ENCODE data around the gene SUSD1.

DNA sequence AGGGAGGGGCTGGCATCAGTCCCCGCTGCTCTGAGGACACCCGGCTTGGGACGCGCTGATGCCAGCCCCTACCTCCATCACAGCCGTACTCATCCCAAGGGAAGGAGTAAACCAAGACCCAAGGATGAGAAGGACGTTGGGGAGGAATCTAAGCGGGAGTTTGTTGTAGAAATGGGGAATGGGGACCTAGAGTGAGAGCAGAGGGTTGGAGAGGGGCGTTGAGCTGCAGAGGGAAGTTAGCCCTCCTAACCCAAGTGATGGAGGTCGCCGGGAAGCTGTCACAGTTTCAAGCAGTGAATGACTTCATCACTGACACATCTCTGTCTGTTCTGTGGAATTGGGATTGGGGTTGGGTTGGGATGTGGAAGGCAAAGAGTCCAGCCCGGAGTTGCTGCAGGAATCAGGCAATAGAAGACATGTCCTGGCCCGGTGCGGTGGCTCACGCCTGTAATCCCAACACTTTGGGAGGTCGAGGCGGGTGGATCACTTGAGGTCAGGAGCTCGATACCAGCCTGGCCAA, 759 bp upstream of the SUSD1 start:
- TF ChIP-seq EZH2 (IDR thresholded peaks at IDR 0.05; ENCODE audit: low read length, unreplicated experiment) (no peak), CTCF (conservative IDR thresholded peaks at IDR 0.05; ENCODE audit: low read depth, low read length) (no peak)

Measured in PC-3 (cell line).